DOHH2 (cell line): ENCODE results near the gene ZBTB24.

Experiments used
- EZH2phosphoT487 ChIP-seq: fragments of 200-600 bp; sonication (generic); IDR thresholded peaks from 2 replicates; pipeline ENCODE4 v1.6.1; 2017; ENCODE audit warnings: borderline replicate concordance, mild to moderate bottlenecking, antibody characterized with exemption, low read length, moderate library complexity, mixed read lengths
- TF ChIP-seq, protein P1 (sequence below): fragments of 200-600 bp; sonication (generic); IDR thresholded peaks from one replicate; pipeline ENCODE4 v1.5.1; 2014; ENCODE audit warnings: antibody characterized with exemption, mild to moderate bottlenecking, low read depth, low read length; ENCODE audit not compliant: poor library complexity, severe bottlenecking

GRCh38 chr6:109460161-109460829, 22.7 kb downstream of the ZBTB24 start:
- TF ChIP-seq, protein P1, sequence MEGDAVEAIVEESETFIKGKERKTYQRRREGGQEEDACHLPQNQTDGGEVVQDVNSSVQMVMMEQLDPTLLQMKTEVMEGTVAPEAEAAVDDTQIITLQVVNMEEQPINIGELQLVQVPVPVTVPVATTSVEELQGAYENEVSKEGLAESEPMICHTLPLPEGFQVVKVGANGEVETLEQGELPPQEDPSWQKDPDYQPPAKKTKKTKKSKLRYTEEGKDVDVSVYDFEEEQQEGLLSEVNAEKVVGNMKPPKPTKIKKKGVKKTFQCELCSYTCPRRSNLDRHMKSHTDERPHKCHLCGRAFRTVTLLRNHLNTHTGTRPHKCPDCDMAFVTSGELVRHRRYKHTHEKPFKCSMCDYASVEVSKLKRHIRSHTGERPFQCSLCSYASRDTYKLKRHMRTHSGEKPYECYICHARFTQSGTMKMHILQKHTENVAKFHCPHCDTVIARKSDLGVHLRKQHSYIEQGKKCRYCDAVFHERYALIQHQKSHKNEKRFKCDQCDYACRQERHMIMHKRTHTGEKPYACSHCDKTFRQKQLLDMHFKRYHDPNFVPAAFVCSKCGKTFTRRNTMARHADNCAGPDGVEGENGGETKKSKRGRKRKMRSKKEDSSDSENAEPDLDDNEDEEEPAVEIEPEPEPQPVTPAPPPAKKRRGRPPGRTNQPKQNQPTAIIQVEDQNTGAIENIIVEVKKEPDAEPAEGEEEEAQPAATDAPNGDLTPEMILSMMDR: no peak
- no peak for TF ChIP-seq EZH2phosphoT487
